Parathyroid adenoma (tissue), 2 donors: ENCODE measurements around the gene CYB561A3.

Experiments used
- H2AFZ ChIP-seq: fragments of 300-600 bp; sonication (generic); one replicate; pipeline ENCODE4 v1.7.0; 2017; ENCODE audit warnings: antibody characterized with exemption, mild to moderate bottlenecking
- H3K27ac ChIP-seq: fragments of 300-600 bp; sonication (generic); one replicate; pipeline ENCODE4 v1.7.0; 2017
- H3K27me3 ChIP-seq: fragments of 300-600 bp; sonication (generic); one replicate; pipeline ENCODE4 v1.7.0; 2017; ENCODE audit warnings: low read length; ENCODE audit not compliant: control insufficient read depth, insufficient read depth
- H3K36me3 ChIP-seq: fragments of 300-600 bp; sonication (generic); one replicate; pipeline ENCODE4 v1.7.0; 2017; ENCODE audit warnings: low read length; ENCODE audit not compliant: control insufficient read depth, insufficient read depth
- H3K4me1 ChIP-seq: fragments of 300-600 bp; sonication (generic); one replicate; pipeline ENCODE4 v1.7.0; 2017; ENCODE audit warnings: control low read depth
- H3K4me2 ChIP-seq: fragments of 300-600 bp; sonication (generic); one replicate; pipeline ENCODE4 v1.7.0; 2017; ENCODE audit warnings: low read length
- H3K4me3 ChIP-seq: fragments of 300-600 bp; sonication (generic); one replicate; pipeline ENCODE4 v1.7.0; 2017; ENCODE audit warnings: low read depth, low read length
- H3K79me2 ChIP-seq: fragments of 300-600 bp; sonication (generic); one replicate; pipeline ENCODE4 v1.7.0; 2017; ENCODE audit warnings: control low read depth
- H3K9ac ChIP-seq: fragments of 300-600 bp; sonication (generic); one replicate; pipeline ENCODE4 v1.7.0; 2017; ENCODE audit warnings: mild to moderate bottlenecking
- H3K9me3 ChIP-seq: fragments of 300-600 bp; sonication (generic); one replicate; pipeline ENCODE4 v1.7.0; 2017; ENCODE audit warnings: low read length; ENCODE audit not compliant: control insufficient read depth
- TF ChIP-seq, protein P1 (sequence below): fragments of 300-600 bp; sonication (generic); IDR thresholded peaks from one replicate; pipeline ENCODE4 v1.7.0; 2017; ENCODE audit warnings: antibody characterized with exemption, mild to moderate bottlenecking
- donor health status: primary hyperparathyroidism.

Gene CYB561A3

DNA sequence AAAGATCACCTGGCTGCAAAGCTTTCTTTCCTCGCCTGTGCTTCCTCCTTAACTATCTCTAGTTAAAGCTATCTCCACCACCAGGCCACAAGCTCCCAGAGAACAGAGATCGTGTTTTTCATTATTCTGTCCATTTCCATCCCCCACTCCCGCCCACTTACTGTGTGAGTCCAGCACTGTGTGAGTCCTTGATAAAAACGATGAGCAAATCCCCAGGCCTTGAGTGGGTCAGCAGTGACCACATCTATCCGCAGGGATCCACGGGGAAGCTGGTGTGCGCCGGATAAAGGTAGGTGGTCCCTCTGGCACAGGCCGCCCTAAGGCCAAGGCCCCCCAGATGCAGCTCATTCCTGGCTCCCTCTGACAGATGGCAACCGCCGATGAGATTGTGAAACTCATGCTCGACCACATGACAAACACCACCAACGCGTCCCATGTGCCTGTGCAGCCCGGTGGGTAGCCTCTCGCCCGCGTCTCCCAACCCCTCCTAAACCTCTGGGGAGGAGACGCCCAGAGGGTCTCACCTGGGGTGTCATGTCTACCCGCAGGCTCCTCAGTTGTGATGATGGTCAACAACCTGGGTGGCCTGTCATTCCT lies 19.4 kb downstream of the CYB561A3 start:
- Histone ChIP-seq H3K4me1 (no peaks in the 10 kb centered on the region), H3K4me2 (no peak overlapping the region), H3K36me3 (no peaks in the 10 kb centered on the region), H3K27me3 (no peaks in the 10 kb centered on the region), H3K4me3 (no peak overlapping the region), H3K79me2 (no peaks in the 10 kb centered on the region), H3K27ac (no peak overlapping the region), H3K9ac (no peak overlapping the region), H3K9me3 (no peaks in the 10 kb centered on the region), H2AFZ (no peak overlapping the region)
- TF ChIP-seq, protein P1, sequence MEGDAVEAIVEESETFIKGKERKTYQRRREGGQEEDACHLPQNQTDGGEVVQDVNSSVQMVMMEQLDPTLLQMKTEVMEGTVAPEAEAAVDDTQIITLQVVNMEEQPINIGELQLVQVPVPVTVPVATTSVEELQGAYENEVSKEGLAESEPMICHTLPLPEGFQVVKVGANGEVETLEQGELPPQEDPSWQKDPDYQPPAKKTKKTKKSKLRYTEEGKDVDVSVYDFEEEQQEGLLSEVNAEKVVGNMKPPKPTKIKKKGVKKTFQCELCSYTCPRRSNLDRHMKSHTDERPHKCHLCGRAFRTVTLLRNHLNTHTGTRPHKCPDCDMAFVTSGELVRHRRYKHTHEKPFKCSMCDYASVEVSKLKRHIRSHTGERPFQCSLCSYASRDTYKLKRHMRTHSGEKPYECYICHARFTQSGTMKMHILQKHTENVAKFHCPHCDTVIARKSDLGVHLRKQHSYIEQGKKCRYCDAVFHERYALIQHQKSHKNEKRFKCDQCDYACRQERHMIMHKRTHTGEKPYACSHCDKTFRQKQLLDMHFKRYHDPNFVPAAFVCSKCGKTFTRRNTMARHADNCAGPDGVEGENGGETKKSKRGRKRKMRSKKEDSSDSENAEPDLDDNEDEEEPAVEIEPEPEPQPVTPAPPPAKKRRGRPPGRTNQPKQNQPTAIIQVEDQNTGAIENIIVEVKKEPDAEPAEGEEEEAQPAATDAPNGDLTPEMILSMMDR: no peak

DNA sequence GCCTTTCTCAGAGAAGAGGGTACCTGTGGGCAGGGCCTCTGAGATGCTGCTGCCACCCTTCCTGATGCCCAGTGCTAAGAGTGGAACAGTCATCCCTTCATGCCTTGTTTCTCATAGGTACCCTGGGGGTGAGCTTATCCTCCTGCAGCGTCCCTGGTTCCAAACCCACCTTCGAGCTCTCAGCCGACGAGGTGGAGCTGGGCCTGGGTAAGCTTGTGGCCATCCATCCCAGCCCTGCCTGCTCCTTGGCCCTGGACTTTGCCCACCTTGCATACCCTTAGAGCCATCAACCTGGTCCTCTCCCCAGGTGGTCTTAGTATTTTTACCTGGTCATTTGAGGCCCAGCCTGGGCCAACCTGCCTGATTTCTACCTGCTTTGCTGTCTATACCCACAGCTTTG lies 20.0 kb downstream of the CYB561A3 start:
- H3K4me1 ChIP-seq: no peaks in the 10 kb centered on the region

DNA sequence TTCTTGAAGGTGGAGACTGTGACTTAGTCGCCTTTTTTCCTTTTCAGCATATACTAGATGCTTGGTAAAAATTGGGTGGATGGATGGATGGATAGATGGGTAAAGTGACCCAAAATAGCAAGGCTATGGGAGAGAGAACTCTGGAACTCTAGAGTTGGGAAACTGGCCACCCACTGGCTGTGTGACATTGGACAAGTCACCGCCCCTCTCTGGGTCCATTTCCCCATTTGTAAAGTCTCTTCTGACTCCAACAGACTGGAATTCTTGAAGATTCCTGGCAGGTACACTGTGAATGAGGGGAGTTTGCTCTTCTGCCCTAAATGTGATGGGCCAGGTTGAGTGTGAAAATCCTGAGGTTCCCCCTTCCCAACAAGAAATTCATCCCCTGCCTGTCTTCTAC lies 20.7 kb downstream of the CYB561A3 start:
- TF ChIP-seq, protein P1: no peak
- H3K27ac ChIP-seq: no peak overlapping the region
- H2AFZ ChIP-seq: no peak overlapping the region
- no peaks in the 10 kb centered on the region for H3K9me3 ChIP-seq
- H3K9ac ChIP-seq: no peak overlapping the region
- no peak overlapping the region for H3K4me3 ChIP-seq
- H3K4me1 ChIP-seq: no peaks in the 10 kb centered on the region
- no peak overlapping the region for H3K4me2 ChIP-seq
- no peaks in the 10 kb centered on the region for H3K36me3 ChIP-seq
- H3K79me2 ChIP-seq: no peaks in the 10 kb centered on the region
- no peaks in the 10 kb centered on the region for H3K27me3 ChIP-seq

More for the DNA sequence above, 20.0 kb downstream of the CYB561A3 start:
- H3K4me3 ChIP-seq: no peak overlapping the region
- no peak overlapping the region for H3K27ac ChIP-seq
- TF ChIP-seq, protein P1: no peak
- no peak overlapping the region for H3K4me2 ChIP-seq
- no peaks in the 10 kb centered on the region for H3K9me3 ChIP-seq
- H2AFZ ChIP-seq: no peak overlapping the region
- no peaks in the 10 kb centered on the region for H3K27me3 ChIP-seq
- no peak overlapping the region for H3K9ac ChIP-seq
- no peaks in the 10 kb centered on the region for H3K79me2 ChIP-seq
- no peaks in the 10 kb centered on the region for H3K36me3 ChIP-seq

DNA sequence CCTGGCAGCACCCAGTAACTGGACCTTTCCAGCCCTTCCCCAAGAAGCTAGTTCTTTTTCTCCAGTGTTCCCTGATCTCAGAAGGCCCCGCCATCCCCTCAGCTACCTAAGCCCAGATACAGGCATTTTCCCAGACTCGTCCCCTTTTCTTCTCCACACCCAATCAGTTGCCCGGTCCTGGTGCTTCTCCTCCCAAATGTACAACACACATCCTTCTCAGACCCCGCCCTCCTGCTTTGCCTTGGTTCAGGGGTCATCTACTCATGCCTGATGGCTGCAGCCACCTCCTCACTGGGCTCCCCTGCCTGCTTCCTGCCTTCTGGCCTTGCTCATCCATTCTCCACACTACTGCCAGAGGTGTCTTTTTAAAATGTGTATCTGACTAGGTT lies 22.2 kb downstream of the CYB561A3 start:
- Histone ChIP-seq H2AFZ (no peak overlapping the region), H3K36me3 (no peaks in the 10 kb centered on the region), H3K27me3 (no peaks in the 10 kb centered on the region), H3K9me3 (no peaks in the 10 kb centered on the region), H3K9ac (no peak overlapping the region), H3K79me2 (no peaks in the 10 kb centered on the region), H3K4me2 (no peak overlapping the region), H3K4me1 (peaks cover 4% of the 10 kb centered on the region), H3K4me3 (no peak overlapping the region), H3K27ac (no peak overlapping the region)
- TF ChIP-seq, protein P1: no peak

DNA sequence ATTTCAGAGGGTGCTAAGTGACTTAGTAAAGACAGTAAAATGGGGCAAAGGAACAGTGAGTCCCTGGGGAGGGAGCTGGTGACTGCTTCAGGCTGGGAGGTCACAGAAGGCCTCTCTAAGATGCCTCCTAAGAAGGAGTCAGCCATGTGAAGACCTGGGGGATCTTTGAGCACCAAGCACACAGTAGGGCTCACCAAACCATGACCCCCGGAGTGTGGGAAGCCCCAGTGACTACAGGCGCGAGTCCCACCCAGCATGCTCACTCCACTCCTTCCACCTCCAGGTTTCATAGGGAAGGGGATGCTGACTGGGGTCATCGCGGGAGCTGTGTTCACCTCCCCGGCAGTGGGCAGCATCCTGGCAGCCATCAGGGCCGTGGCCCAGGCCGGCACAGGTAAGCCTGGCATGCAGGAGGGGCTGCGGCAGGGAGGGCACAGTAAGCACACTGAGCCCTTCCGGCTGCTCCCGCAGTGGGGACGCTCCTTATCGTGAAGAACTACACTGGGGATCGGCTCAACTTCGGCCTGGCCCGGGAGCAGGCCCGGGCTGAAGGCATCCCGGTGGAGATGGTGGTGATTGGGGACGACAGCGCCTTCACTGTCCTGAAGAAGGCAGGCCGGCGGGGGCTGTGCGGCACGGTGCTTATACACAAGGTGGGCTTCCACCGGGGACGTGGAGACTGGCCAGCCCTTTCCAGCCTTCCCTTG lies 22.7 kb downstream of the CYB561A3 start:
- no peak overlapping the region for H3K27ac ChIP-seq
- peaks cover 4% of the 10 kb centered on the region for H3K4me1 ChIP-seq
- no peaks in the 10 kb centered on the region for H3K27me3 ChIP-seq
- H3K9me3 ChIP-seq: no peaks in the 10 kb centered on the region
- H2AFZ ChIP-seq: no peak overlapping the region
- no peak overlapping the region for H3K9ac ChIP-seq
- H3K4me2 ChIP-seq: no peak overlapping the region
- TF ChIP-seq, protein P1: no peak
- H3K4me3 ChIP-seq: no peak overlapping the region
- no peaks in the 10 kb centered on the region for H3K79me2 ChIP-seq
- H3K36me3 ChIP-seq: no peaks in the 10 kb centered on the region
